CD4-positive, CD25-positive, alpha-beta regulatory T cell (primary cell): Measurements from ENCODE around the gene SMU1. TPM values are rescaled to one million over a fixed set of nuclear protein-coding genes. Genes with fewer than 3 reads are reported as not detected.

ENCODE experiments used
- ATAC-seq, 2 donors: fragments of 150-1000 bp; cut with Tn5 transposase; one replicate each; pipeline ENCODE4 v1.10.0; 2021; ENCODE audit warnings: low read depth in 2 of 2, moderate number of reproducible peaks in 2 of 2, moderate library complexity in 1 of 2
- DNase-seq, 3 donors: peaks; one replicate each; pipeline versions ENCODE4 v3.0.0 to v3.0.0-alpha.2; 2012 to 2022; ENCODE audit warnings: mixed read lengths in 1 of 3
- H3K27ac ChIP-seq: one replicate; pipeline ENCODE4 v1.7.0; 2013; ENCODE audit warnings: mild to moderate bottlenecking, low read length; ENCODE audit not compliant: insufficient read depth, poor library complexity, severe bottlenecking
- H3K27me3 ChIP-seq: one replicate; pipeline ENCODE4 v1.7.0; 2013; ENCODE audit warnings: low read length; ENCODE audit not compliant: control insufficient read depth, insufficient read depth
- H3K36me3 ChIP-seq: one replicate; pipeline ENCODE4 v1.7.0; 2013; ENCODE audit warnings: mild to moderate bottlenecking, low read length, moderate library complexity; ENCODE audit not compliant: control insufficient read depth, insufficient read depth
- H3K4me1 ChIP-seq: 2 replicates; pipeline ENCODE4 v1.7.0; 2013; ENCODE audit warnings: mild to moderate bottlenecking, low read length; ENCODE audit not compliant: insufficient read depth, control insufficient read depth, poor library complexity, severe bottlenecking
- H3K4me3 ChIP-seq: one replicate; pipeline ENCODE4 v1.7.0; 2013; ENCODE audit warnings: low read depth, mild to moderate bottlenecking, low read length, moderate library complexity
- H3K9me3 ChIP-seq, 2 experiments: 1 replicate in 1 of 2; 2 replicates in 1 of 2; pipeline ENCODE4 v1.7.0; 2013; ENCODE audit warnings: low read length in 2 of 2, mild to moderate bottlenecking in 1 of 2, moderate library complexity in 1 of 2; ENCODE audit not compliant: control insufficient read depth in 2 of 2
- H3K27ac Mint-ChIP-seq, 3 donors: one replicate each; pipeline ENCODE4 v1.8.0; 2020 to 2022; ENCODE audit warnings: mild to moderate bottlenecking in 3 of 3, mixed read lengths in 3 of 3, moderate library complexity in 2 of 3
- H3K27me3 Mint-ChIP-seq: one replicate; pipeline ENCODE4 v1.8.0; 2022; ENCODE audit warnings: mild to moderate bottlenecking, mixed read lengths
- H3K36me3 Mint-ChIP-seq: one replicate; pipeline ENCODE4 v1.8.0; 2020; ENCODE audit warnings: mixed read lengths
- H3K4me1 Mint-ChIP-seq, 4 donors: one replicate each; pipeline ENCODE4 v1.8.0; 2020 to 2022; ENCODE audit warnings: mixed read lengths in 4 of 4, mild to moderate bottlenecking in 1 of 4
- H3K4me3 Mint-ChIP-seq, 4 donors: one replicate each; pipeline ENCODE4 v1.8.0; 2020 to 2022; ENCODE audit warnings: mild to moderate bottlenecking in 4 of 4, mixed read lengths in 4 of 4, moderate library complexity in 3 of 4
- H3K9me3 Mint-ChIP-seq, 7 donors: one replicate each; pipeline ENCODE4 v1.8.0; 2020 to 2022; ENCODE audit warnings: mixed read lengths in 7 of 7, mild to moderate bottlenecking in 3 of 7, moderate library complexity in 2 of 7
- polyA plus RNA-seq, 4 donors: library from polyadenylated mRNA; unstranded; fragments of 300-500 nt; fragmentation: Illumina TruSeq; gene quantifications; one replicate each; pipeline ENCODE4 v1.2.3, GENCODE V29; 2021
- total RNA-seq: library from RNA; stranded (reverse); gene quantifications from one replicate; pipeline ENCODE4 v1.2.3, GENCODE V29; 2022

SMU1 gene
- total and polyA plus RNA-seq, 5 donors from 2014 or later = 22.7 to 27.9 (median 24.5) TPM

DNA sequence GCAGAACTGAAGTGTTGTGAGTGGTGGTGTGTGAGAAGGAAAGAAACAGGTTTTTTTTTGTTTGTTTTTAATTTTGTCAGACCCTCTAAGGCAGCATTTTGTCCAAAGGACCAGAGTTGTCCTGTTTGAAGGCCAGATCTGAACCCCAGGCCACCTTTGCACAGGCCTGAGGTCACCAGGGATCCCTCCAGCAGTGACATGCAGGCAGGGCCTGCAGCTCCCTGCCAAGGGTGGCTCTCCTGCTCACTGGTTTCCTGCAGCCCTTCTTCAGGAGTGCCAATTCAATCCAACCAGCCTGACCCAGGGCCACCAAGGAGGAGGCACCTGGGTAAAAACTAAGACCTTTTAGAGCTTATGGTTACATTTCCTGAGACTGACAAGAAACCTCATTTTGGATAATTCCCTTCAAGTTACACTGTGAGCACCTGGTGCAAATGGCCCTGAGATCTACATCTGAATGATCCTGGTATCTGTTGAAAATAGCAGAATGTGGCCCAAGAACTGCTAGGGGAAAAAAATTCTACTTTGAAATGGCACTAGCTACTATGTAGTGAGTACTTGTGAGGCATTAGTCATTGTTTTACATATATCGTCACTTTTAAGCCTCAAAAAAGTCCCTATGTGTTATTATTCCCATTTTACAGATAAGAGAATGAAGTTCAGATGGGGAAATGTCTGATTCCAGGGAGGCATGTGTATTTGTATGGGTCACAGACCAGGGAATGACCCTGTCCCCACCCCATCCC is 33.5 kb upstream of the SMU1 start:
- Histone ChIP-seq H3K4me3 (no peak overlapping the region), H3K36me3 (peaks cover 44% of the 10 kb centered on the region), H3K27me3 (no peaks in the 10 kb centered on the region), H3K4me1 (no peaks in the 10 kb centered on the region), H3K27ac (no peak overlapping the region), H3K9me3 (no peaks in the 10 kb centered on the region)
- no peak for DNase-seq
- Mint-ChIP-seq H3K4me1 (peaks cover 0 to 7% (median 6%) of the 10 kb centered on the region in 4 donors), H3K36me3 (peaks cover 29% of the 10 kb centered on the region), H3K27me3 (no peaks in the 10 kb centered on the region), H3K27ac (peak overlapping the region in 2 of 3 donors; percentile 14 to 71), H3K9me3 (no peaks in the 10 kb centered on the region), H3K4me3 (no peak overlapping the region)
- ATAC-seq = no peak

DNA sequence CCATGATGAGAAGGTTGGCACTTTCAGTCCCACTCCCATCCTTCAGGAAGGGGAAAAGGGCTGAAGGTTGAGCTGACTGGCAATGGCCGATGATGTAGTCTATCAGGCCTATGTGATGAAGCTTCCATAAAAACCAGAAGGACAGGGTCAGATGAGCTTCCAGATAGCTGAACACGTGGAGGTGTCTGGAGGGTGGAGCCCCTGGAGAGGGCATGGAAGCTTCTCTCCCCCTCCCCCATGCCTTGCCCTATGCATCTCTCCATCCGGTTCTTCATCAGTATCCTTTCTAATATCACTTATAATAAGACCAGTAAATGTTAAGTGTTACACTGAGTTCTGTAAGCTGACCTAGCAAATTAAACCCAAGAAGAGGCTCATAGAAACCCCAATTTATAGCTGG is 32.6 kb upstream of the SMU1 start:
- Mint-ChIP-seq H3K4me3 (no peak overlapping the region), H3K27me3 (no peaks in the 10 kb centered on the region), H3K27ac (no peak overlapping the region), H3K36me3 (peaks cover 22% of the 10 kb centered on the region), H3K9me3 (no peaks in the 10 kb centered on the region), H3K4me1 (peaks cover 0 to 7% (median 6%) of the 10 kb centered on the region in 4 donors)
- no peaks in the 10 kb centered on the region for H3K27me3 ChIP-seq
- H3K27ac ChIP-seq = no peak overlapping the region
- no peak overlapping the region for H3K4me3 ChIP-seq
- H3K36me3 ChIP-seq = peaks cover 36% of the 10 kb centered on the region
- H3K4me1 ChIP-seq = no peaks in the 10 kb centered on the region
- H3K9me3 ChIP-seq = no peaks in the 10 kb centered on the region
- ATAC-seq (no peak), DNase-seq (no peak)

DNA sequence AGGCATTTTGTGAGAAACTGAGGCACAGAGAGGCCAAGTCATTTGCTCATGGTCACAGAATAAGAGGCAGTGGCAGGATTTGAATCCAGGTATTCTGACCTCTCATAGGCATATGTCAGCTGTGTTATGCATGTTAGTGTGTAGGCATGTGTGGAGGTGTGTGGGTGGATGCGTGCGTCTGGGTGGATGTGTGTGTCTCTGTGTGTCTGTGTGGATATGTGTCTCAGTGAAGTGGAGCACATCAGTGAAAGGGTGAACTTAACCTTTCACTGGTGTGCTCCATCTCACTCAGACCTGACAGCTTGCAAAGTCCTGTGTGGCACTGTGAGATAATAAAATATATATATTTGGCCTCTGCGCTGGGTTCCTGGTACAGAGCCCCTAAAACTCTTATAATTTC is 32.0 kb upstream of the SMU1 start:
- Mint-ChIP-seq H3K4me3 (peak overlapping the region in 2 of 4 donors; percentile 19 to 33), H3K27me3 (no peaks in the 10 kb centered on the region), H3K9me3 (no peaks in the 10 kb centered on the region), H3K36me3 (peaks cover 16% of the 10 kb centered on the region), H3K4me1 (peaks cover 0 to 7% (median 5%) of the 10 kb centered on the region in 4 donors), H3K27ac (peak overlapping the region in 1 of 3 donors; percentile 53)
- Histone ChIP-seq H3K9me3 (no peaks in the 10 kb centered on the region), H3K27ac (no peak overlapping the region), H3K4me1 (no peaks in the 10 kb centered on the region), H3K27me3 (no peaks in the 10 kb centered on the region), H3K36me3 (peaks cover 30% of the 10 kb centered on the region), H3K4me3 (no peak overlapping the region)
- DNase-seq (no peak), ATAC-seq (no peak)

DNA sequence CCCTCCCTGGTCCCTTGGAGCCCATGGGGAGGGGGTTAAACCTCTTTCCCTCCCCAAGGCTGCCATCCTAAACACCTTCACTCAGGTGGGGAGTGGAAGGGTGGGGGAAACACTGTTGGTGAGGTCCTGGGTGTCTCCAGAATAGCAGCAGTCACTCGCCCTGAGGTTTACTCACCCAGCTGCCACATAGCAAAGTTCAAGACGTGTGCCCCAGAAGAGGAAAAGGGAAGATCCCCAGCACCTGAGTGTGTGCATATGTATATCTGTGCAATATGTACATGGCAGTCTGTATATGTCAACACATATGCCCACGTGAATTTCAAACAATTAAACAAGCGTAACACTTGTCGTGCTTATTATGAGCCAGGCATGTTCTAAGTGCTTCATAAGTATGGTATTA is 31.3 kb upstream of the SMU1 start:
- no peaks in the 10 kb centered on the region for H3K27me3 ChIP-seq
- ATAC-seq (no peak), DNase-seq (no peak)
- H3K9me3 Mint-ChIP-seq = no peaks in the 10 kb centered on the region
- H3K4me1 Mint-ChIP-seq = peaks cover 0 to 7% (median 5%) of the 10 kb centered on the region in 4 donors
- no peaks in the 10 kb centered on the region for H3K27me3 Mint-ChIP-seq
- no peak overlapping the region for H3K4me3 Mint-ChIP-seq
- H3K4me1 ChIP-seq = no peaks in the 10 kb centered on the region
- no peaks in the 10 kb centered on the region for H3K9me3 ChIP-seq
- peak overlapping the region in 1 of 3 donors; percentile 36 for H3K27ac Mint-ChIP-seq
- no peak overlapping the region for H3K27ac ChIP-seq
- H3K36me3 ChIP-seq = peaks cover 22% of the 10 kb centered on the region
- no peak overlapping the region for H3K4me3 ChIP-seq
- H3K36me3 Mint-ChIP-seq = peaks cover 10% of the 10 kb centered on the region

DNA sequence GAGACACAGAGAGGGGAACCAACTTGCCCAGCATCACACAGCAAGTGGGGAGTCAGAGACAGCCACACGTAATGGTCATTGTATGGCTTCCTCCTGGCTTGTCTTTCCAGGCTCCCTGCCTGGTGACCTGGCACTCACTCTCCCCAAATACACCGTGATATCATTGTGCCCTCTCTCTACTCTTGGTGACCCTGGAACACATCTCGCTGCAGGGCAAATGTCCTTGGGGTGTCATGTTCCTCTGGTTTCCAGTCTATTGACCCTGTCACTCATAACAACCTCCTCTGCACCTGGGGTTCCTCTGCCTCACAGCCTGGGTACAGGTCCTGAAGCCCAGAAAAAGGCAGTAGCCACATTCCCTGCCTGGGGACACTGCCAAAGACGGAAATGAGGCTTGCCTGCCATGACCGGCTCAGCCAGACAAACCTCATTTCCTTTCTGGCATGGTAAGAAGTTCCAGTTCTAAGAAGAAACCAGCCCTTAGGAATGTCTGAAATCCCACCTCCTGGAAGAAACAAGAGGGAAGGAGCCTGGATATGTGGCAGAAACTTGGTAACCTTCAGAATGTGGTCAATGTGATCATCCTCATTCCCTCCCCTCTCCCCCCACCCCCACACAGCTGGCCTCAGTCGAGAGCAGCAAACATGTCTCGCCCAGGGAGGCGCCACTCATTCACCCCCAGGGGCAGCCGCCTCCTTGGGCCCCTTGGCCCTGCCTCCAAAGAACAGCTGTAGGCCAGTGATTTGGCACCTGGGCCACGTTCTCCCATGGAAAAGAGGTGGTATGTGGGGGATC is 30.6 kb upstream of the SMU1 start:
- Histone ChIP-seq H3K27ac (no peak overlapping the region), H3K36me3 (peaks cover 16% of the 10 kb centered on the region), H3K4me1 (no peaks in the 10 kb centered on the region), H3K9me3 (no peaks in the 10 kb centered on the region), H3K27me3 (no peaks in the 10 kb centered on the region), H3K4me3 (no peak overlapping the region)
- Mint-ChIP-seq H3K4me3 (no peak overlapping the region), H3K4me1 (peaks cover 0 to 7% (median 5%) of the 10 kb centered on the region in 4 donors), H3K27ac (peak overlapping the region in 2 of 3 donors; percentile 23 to 42), H3K27me3 (no peaks in the 10 kb centered on the region), H3K36me3 (peaks cover 5% of the 10 kb centered on the region), H3K9me3 (no peaks in the 10 kb centered on the region)
- ATAC-seq (no peak), DNase-seq (no peak)

DNA sequence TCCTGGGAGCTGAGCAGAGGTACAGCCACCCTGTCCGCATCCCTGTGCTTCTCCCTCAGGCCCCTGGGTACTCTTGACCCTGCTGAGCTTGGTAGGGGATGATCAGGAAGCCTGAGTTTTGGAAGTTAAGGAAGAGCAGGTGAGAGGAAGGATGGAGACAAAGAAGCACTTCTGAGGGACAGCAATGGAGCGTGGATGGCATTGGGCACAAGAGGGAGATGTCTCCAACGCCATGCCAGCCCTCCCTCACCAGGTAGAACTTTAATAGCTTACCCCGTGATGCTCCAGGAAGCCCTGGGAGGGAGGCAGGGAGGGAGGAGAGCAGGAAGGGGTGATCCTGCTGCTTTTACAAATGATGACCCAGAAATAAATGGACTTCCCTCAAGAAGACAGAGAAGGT is 29.9 kb upstream of the SMU1 start:
- no peaks in the 10 kb centered on the region for H3K9me3 Mint-ChIP-seq
- no peak overlapping the region for H3K4me3 Mint-ChIP-seq
- Histone ChIP-seq H3K9me3 (no peaks in the 10 kb centered on the region), H3K36me3 (peaks cover 10% of the 10 kb centered on the region), H3K27me3 (no peaks in the 10 kb centered on the region), H3K4me3 (no peak overlapping the region), H3K27ac (no peak overlapping the region), H3K4me1 (no peaks in the 10 kb centered on the region)
- peaks cover 0 to 7% (median 4%) of the 10 kb centered on the region in 4 donors for H3K4me1 Mint-ChIP-seq
- H3K27me3 Mint-ChIP-seq = no peaks in the 10 kb centered on the region
- H3K27ac Mint-ChIP-seq = peak overlapping the region in 2 of 3 donors; percentile 23 to 36
- no peak for ATAC-seq
- no peaks in the 10 kb centered on the region for H3K36me3 Mint-ChIP-seq
- DNase-seq = no peak

DNA sequence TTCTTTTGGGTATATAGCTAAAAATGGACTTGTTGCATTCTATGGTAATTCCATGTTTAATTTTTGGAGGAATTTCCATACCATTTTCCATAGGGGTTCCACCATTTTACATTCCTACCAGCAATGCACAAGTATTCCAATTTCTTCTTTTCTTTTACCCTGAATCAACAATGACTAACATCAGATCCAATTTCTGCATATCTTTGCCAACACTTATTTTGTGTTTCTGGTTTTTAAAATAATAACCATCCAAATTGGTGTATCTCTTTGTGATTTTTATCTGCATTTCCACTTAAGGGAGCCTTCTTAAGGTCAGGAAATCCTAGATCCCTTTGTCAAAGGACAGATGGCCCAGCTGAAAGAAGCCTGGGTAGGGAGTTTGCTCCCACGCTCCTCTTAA is 29.5 kb upstream of the SMU1 start:
- Mint-ChIP-seq H3K4me1 (peaks cover 0 to 7% (median 4%) of the 10 kb centered on the region in 4 donors), H3K9me3 (no peaks in the 10 kb centered on the region), H3K36me3 (no peaks in the 10 kb centered on the region), H3K27ac (peak overlapping the region in 1 of 3 donors; percentile 27), H3K4me3 (no peak overlapping the region), H3K27me3 (no peaks in the 10 kb centered on the region)
- DNase-seq (no peak), ATAC-seq (no peak)
- H3K9me3 ChIP-seq = no peaks in the 10 kb centered on the region
- no peak overlapping the region for H3K27ac ChIP-seq
- H3K27me3 ChIP-seq = no peaks in the 10 kb centered on the region
- H3K4me3 ChIP-seq = no peak overlapping the region
- no peaks in the 10 kb centered on the region for H3K4me1 ChIP-seq
- peaks cover 6% of the 10 kb centered on the region for H3K36me3 ChIP-seq
